Psoas muscle (tissue), 8 donors: ENCODE data around the gene CDKAL1. TPM values are rescaled to one million over a fixed set of nuclear protein-coding genes. Genes with fewer than 3 reads are reported as not detected.

Source experiments
- ATAC-seq, 4 donors: fragments of 200-7000 bp; cut with Tn5 transposase; one replicate each; pipeline ENCODE4 v1.9.1; 2020; ENCODE audit warnings: moderate library complexity in 3 of 4, mild to moderate bottlenecking in 2 of 4
- DNase-seq, 2 donors: peaks; one replicate each; pipeline ENCODE4 v3.0.0-alpha.2; 2020
- H3K27ac ChIP-seq: fragments of 200-600 bp; one replicate; pipeline ENCODE4 v1.8.0; 2022
- H3K27me3 ChIP-seq, 3 donors: fragments of 200-600 bp in 1 of 3; one replicate each; pipeline versions ENCODE4 v1.6.1 to v1.8.0; 2013 to 2022; ENCODE audit warnings: low read length in 2 of 3, mild to moderate bottlenecking in 2 of 3, moderate library complexity in 1 of 3; ENCODE audit not compliant: insufficient read depth in 3 of 3
- H3K36me3 ChIP-seq, 2 donors: fragments of 200-600 bp in 1 of 2; one replicate each; pipeline versions ENCODE4 v1.6.1 to v1.8.0; 2013 to 2022; ENCODE audit warnings: low read depth in 1 of 2, mild to moderate bottlenecking in 1 of 2, moderate library complexity in 1 of 2; ENCODE audit not compliant: insufficient read depth in 1 of 2
- H3K4me1 ChIP-seq: fragments of 200-600 bp; one replicate; pipeline ENCODE4 v1.8.0; 2022
- H3K4me3 ChIP-seq: fragments of 200-600 bp; one replicate; pipeline ENCODE4 v1.8.0; 2022; ENCODE audit warnings: mild to moderate bottlenecking
- H3K9me3 ChIP-seq: fragments of 200-600 bp; one replicate; pipeline ENCODE4 v1.8.0; 2022
- WGBS, 3 donors: extraction: QIAGEN DNeasy Blood & Tissue Kit; methylation state at CpG; one replicate each; pipeline versions ENCODE4 v1.1.6 to v1.1.7; 2013; 5-methylcytosine and 5-hydroxymethylcytosine counted together
- intact Hi-C, 2 donors: fragments of 100-400 bp; cut with DNase I; formaldehyde crosslinking; loops; one replicate each; pipeline versions ENCODE4 v1.11.0 to v1.14.2; 2022
- polyA plus RNA-seq, 3 donors: library from polyadenylated mRNA; stranded (reverse); fragments of 200-250 nt; gene quantifications; one replicate each; pipeline ENCODE4 v1.2.3, GENCODE V29; 2013
- total RNA-seq, 4 donors: library from RNA; stranded (reverse); fragmentation: NEBNext Ultra II Directional in 2 of 4; extraction: Animal tissue kit (Norgen Biotek cat#: 25700) in 2 of 4; gene quantifications; one replicate each; pipeline versions ENCODE4 v1.2.1 to v1.2.4, GENCODE V29; 2021 to 2023
- TF ChIP-seq, protein P1 (sequence below): fragments of 200-600 bp; IDR thresholded peaks from one replicate; pipeline ENCODE4 v1.8.0; 2022; ENCODE audit warnings: antibody characterized with exemption
- donor health status: healthy with polysubstance abuse.
- donor health status: DM: no; HTN: no; CAD: no; lungs with moderate emphysema.
- donor health status: Bipolar disorder and iron deficiency.
- donor health status: healthy.
- donor health status: DM: yes; HTN: yes; CAD: no.
- donor health status: DM: no; HTN: no; CAD: no.
- donor health status: DM: no; HTN: no; CAD: no.
- donor health status: DM: yes; HTN: yes; CAD: no.

Gene CDKAL1
- total and polyA plus RNA-seq, 7 donors, result 4.5 to 16.1 (median 12.9) TPM

DNA sequence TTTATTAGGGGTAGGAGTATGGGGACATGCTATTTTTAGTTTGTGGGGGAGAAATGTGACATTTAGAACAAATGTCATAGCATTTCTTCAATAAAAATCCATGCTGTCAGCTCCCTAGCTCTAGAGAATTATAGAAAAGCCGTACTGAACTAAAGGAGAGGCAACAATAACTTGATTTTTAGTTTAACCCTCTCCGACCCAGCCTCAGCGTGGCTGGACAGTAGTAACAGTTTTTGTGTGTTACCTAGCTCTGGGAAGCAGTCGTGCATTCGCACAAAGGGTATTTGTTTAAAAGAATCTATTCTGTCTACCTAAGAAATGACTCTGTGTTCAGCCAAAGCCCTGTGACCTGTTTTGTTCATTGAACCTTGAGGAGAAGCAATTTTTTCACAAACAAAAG lies 616.9 kb downstream of the CDKAL1 start:
- no peaks in the 10 kb centered on the region for H3K9me3 ChIP-seq
- H3K4me3 ChIP-seq, result no peak overlapping the region
- TF ChIP-seq, protein P1, sequence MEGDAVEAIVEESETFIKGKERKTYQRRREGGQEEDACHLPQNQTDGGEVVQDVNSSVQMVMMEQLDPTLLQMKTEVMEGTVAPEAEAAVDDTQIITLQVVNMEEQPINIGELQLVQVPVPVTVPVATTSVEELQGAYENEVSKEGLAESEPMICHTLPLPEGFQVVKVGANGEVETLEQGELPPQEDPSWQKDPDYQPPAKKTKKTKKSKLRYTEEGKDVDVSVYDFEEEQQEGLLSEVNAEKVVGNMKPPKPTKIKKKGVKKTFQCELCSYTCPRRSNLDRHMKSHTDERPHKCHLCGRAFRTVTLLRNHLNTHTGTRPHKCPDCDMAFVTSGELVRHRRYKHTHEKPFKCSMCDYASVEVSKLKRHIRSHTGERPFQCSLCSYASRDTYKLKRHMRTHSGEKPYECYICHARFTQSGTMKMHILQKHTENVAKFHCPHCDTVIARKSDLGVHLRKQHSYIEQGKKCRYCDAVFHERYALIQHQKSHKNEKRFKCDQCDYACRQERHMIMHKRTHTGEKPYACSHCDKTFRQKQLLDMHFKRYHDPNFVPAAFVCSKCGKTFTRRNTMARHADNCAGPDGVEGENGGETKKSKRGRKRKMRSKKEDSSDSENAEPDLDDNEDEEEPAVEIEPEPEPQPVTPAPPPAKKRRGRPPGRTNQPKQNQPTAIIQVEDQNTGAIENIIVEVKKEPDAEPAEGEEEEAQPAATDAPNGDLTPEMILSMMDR, result no peak
- no peaks in the 10 kb centered on the region for H3K36me3 ChIP-seq
- DNase-seq (no peak), ATAC-seq (no peak)
- WGBS, 3 donors, result 73 to 89% (median 75%) methylated on average over 5 of the region's 5 CpGs
- no peaks in the 10 kb centered on the region for H3K27me3 ChIP-seq
- H3K4me1 ChIP-seq, result no peaks in the 10 kb centered on the region
- H3K27ac ChIP-seq, result no peak overlapping the region
- intact Hi-C loops, result no loop called here

DNA sequence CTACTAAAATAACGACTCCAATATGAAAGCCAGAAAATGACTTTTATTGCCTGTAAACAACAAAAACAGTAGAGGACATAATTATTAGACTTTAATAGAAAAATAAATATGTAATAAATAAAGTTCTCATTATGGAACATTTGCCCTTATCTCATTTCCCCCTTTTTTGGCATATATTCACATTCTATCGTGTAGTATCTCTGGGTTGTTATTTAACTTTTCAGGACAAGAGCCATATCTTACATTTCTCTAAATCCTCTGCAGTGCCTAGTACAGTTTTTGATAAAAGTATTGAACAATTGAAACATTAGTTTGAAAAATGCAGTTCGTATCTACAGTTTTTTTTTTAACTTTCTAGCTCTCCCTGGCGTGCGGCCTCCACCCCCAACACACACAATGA lies 617.3 kb downstream of the CDKAL1 start:
- TF ChIP-seq, protein P1, result no peak
- 87 to 91% (median 88%) methylated on average over 5 of the region's 5 CpGs for WGBS, 3 donors

DNA sequence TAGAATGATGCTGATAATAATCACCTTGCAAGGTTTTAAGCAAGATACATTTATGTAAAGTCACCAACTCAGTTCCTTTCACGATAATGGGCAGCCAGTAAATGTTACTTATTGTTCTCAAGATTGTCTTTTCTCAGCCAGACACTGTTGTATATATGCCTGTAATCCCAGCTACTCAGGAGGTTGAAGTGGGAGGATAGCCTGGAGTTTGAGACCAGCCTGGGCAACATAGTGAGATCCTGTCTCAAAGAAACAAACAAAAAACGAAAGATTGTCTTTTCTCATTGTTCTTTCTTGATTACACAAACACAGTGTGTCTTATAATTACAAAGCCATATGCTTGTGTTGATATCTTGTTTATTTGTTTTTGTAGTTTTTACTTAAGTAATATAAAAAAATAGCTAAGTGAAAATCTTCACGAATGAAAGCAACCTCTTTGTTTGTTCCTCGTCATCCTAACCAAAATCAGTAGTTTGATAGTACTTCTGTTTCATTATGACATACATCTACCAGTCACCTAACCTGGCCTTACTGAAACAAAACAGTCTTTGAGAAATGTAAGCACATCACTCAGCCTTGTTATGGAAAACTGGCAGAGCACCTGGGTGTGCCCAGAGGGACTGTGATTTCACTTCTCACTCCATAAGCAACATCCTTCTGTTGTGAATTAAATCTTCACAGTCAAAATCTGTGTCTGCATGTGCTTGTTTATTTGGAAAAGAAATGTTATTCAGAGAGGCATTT lies 623.1 kb downstream of the CDKAL1 start:
- no peaks in the 10 kb centered on the region for H3K4me1 ChIP-seq
- H3K4me3 ChIP-seq, result no peak overlapping the region
- no peaks in the 10 kb centered on the region for H3K9me3 ChIP-seq
- intact Hi-C loops, result no loop called here
- ATAC-seq, result no peak
- H3K36me3 ChIP-seq, result no peaks in the 10 kb centered on the region
- WGBS, 3 donors, result 74 to 82% (median 74%) methylated on average over 4 of the region's 4 CpGs
- no peak overlapping the region for H3K27ac ChIP-seq
- no peaks in the 10 kb centered on the region for H3K27me3 ChIP-seq
- no peak for DNase-seq
- TF ChIP-seq, protein P1, result no peak

More for the DNA sequence above, 617.3 kb downstream of the CDKAL1 start:
- no peaks in the 10 kb centered on the region for H3K27me3 ChIP-seq
- no peak overlapping the region for H3K27ac ChIP-seq
- no peak for ATAC-seq
- no peaks in the 10 kb centered on the region for H3K4me1 ChIP-seq
- no peaks in the 10 kb centered on the region for H3K36me3 ChIP-seq
- no peaks in the 10 kb centered on the region for H3K9me3 ChIP-seq
- no peak overlapping the region for H3K4me3 ChIP-seq
- intact Hi-C loops, result no loop called here
- no peak for DNase-seq

DNA sequence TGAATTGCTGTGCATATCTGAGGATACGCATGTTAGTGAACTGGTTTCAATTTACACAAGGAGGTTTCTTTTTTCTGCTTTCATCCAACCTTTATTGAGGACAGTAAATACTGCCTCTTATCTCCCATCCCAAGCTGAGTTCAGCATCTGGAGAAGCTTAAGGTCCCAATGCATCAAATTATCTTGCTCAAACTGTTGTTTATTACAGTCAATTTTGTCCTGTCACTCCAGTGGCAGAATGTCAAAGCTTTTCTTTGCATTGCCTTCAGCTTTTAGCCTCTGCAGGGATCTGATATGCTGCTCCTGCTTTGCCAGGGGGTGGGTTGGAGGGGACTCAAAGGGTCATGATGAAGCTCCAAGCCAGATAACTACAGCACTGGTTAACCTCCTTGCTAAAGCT lies 623.9 kb downstream of the CDKAL1 start:
- DNase-seq (no peak), ATAC-seq (no peak)
- Histone ChIP-seq H3K4me1 (no peaks in the 10 kb centered on the region), H3K4me3 (no peak overlapping the region), H3K27ac (no peak overlapping the region), H3K36me3 (no peaks in the 10 kb centered on the region), H3K9me3 (no peaks in the 10 kb centered on the region), H3K27me3 (no peaks in the 10 kb centered on the region)
- TF ChIP-seq, protein P1, result no peak
- intact Hi-C loops, result no loop called here
- 78 to 97% (median 93%) methylated on average over 1 of the region's 1 CpG for WGBS, 3 donors

DNA sequence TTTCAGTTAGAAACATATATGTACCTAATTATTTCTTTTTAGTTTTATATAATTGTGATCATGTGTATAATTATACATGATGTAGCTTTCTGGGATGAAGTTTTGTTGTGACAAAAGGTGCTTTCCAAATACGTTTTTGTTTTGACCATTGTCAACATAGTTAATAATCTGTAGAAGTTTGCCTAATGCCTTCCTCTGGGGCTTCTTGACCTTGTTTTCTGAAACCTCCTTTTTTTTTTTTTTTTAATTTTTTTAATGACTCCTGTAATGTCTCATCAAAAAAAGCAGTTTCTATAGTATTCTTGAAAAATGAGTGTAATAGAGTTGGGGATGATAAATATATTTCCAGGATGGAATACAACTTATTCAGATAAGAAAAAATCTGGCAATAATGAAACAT lies 624.6 kb downstream of the CDKAL1 start:
- Histone ChIP-seq H3K36me3 (no peaks in the 10 kb centered on the region), H3K27me3 (no peaks in the 10 kb centered on the region), H3K4me3 (no peak overlapping the region), H3K4me1 (no peaks in the 10 kb centered on the region), H3K27ac (no peak overlapping the region), H3K9me3 (no peaks in the 10 kb centered on the region)
- ATAC-seq, result no peak
- WGBS, 3 donors, result 70 to 87% (median 78%) methylated on average over 1 of the region's 1 CpG
- TF ChIP-seq, protein P1, result no peak
- DNase-seq, result no peak
- intact Hi-C loops, result no loop called here
